ENCODE data around the gene CHURC1.

GRCh38 chr14:64953661-64954060, 39.4 kb downstream of the CHURC1 start:
- TF ChIP-seq CTCF (IDR thresholded peaks at IDR 0.05) (no peak), ZFX (IDR thresholded peaks at IDR 0.05; ENCODE audit: borderline replicate concordance) (no peak)
